H1 (cell line): ENCODE results near the gene ACSM2B. TPM values are rescaled to one million over a fixed set of nuclear protein-coding genes. Genes with fewer than 3 reads are reported as not detected.

Experiments
- CHD7 ChIP-seq: fragments of 300-600 bp; sonication (generic); IDR thresholded peaks from 2 replicates; pipeline ENCODE4 v1.7.1; 2012; ENCODE audit warnings: low read length, moderate library complexity, mild to moderate bottlenecking, inconsistent platforms; ENCODE audit not compliant: insufficient replicate concordance
- polyA plus RNA-seq, 7 experiments: library from polyadenylated mRNA; depleted of rRNA in 3 of 7; stranded (reverse) in 5 of 7; unstranded in 2 of 7; fragments of >200 nt in 5 of 7; fragments of 200-250 nt in 2 of 7; gene quantifications; 1 replicate in 5 of 7; 2 replicates in 1 of 7; 4 replicates in 1 of 7; pipeline versions ENCODE4 v1.2.1 to v1.2.3, GENCODE V29; 2011 to 2013; ENCODE audit warnings: missing spikeins in 2 of 7, mixed read lengths in 2 of 7
- total RNA-seq: library from RNA; stranded (reverse); fragmentation: NEBNext Ultra II Directional; extraction: Animal tissue kit (Norgen Biotek cat#: 25700); gene quantifications from 2 replicates; pipeline ENCODE4 v1.2.1, GENCODE V29; 2021

Gene ACSM2B
- total and polyA plus RNA-seq, 2 of the 8 experiments (the other 6 are each of a cell fraction or from before 2014, with no cell fraction given): not detected

GRCh38 chr16:20568404-20568803 lies 7.8 kb downstream of the ACSM2B start (continued):
- TF ChIP-seq CHD7: no peak
